ENCODE data around the gene DRC7. TPM values are rescaled to one million over a fixed set of nuclear protein-coding genes. Genes with fewer than 3 reads are reported as not detected.

DRC7 gene
- total RNA-seq, 2 donors from 2014 or later = not detected

GRCh38 chr16:57689762-57690558 is 4.6 kb upstream of the DRC7 start:
- Histone ChIP-seq H3K36me3 (no peaks in the 10 kb centered on the region), H3K27me3 (no peaks in the 10 kb centered on the region), H3K9me3 (no peaks in the 10 kb centered on the region), H3K9ac (ENCODE audit: low read depth in 2 of 2, low read length in 2 of 2) (no peak overlapping the region), H3K27ac (no peak overlapping the region), H3K4me3 (no peak overlapping the region), H3K4me1 (no peaks in the 10 kb centered on the region)
- no peak for DNase-seq
- no peak for TF ChIP-seq CTCF (IDR thresholded peaks at IDR 0.05)
- intact Hi-C loops (cut with DNase I) = no loop called here

GRCh38 chr16:57690782-57691471 is 3.7 kb upstream of the DRC7 start:
- Histone ChIP-seq H3K36me3 (no peaks in the 10 kb centered on the region), H3K9me3 (no peaks in the 10 kb centered on the region), H3K4me3 (no peak overlapping the region), H3K27me3 (no peaks in the 10 kb centered on the region), H3K27ac (no peak overlapping the region), H3K4me1 (no peaks in the 10 kb centered on the region), H3K9ac (ENCODE audit: low read depth in 2 of 2, low read length in 2 of 2) (no peak overlapping the region)
- intact Hi-C loops (cut with DNase I) = no loop called here
- no peak for DNase-seq
- no peak for TF ChIP-seq CTCF (IDR thresholded peaks at IDR 0.05)

GRCh38 chr16:57692636-57693035 is 2.0 kb upstream of the DRC7 start:
- intact Hi-C loops (cut with DNase I) = no loop called here

GRCh38 chr16:57693550-57693949 is 1.1 kb upstream of the DRC7 start:
- Histone ChIP-seq H3K9ac (ENCODE audit: low read depth in 2 of 2, low read length in 2 of 2) (no peak overlapping the region), H3K27me3 (no peaks in the 10 kb centered on the region), H3K27ac (no peak overlapping the region), H3K4me1 (no peaks in the 10 kb centered on the region), H3K9me3 (no peaks in the 10 kb centered on the region), H3K36me3 (no peaks in the 10 kb centered on the region), H3K4me3 (no peak overlapping the region)
- no peak for TF ChIP-seq CTCF (IDR thresholded peaks at IDR 0.05)
- intact Hi-C loops (cut with DNase I) = no loop called here
- DNase-seq = no peak

More at GRCh38 chr16:57692636-57693035, 2.0 kb upstream of the DRC7 start:
- no peaks in the 10 kb centered on the region for H3K27me3 ChIP-seq
- no peaks in the 10 kb centered on the region for H3K36me3 ChIP-seq
- H3K9me3 ChIP-seq = no peaks in the 10 kb centered on the region
- H3K27ac ChIP-seq = no peak overlapping the region
- H3K4me1 ChIP-seq = no peaks in the 10 kb centered on the region
- no peak for TF ChIP-seq CTCF (IDR thresholded peaks at IDR 0.05)
- H3K4me3 ChIP-seq = no peak overlapping the region
- no peak overlapping the region for H3K9ac ChIP-seq (ENCODE audit: low read depth in 2 of 2, low read length in 2 of 2)
- no peak for DNase-seq

- Histone ChIP-seq H3K9ac (ENCODE audit: low read depth in 2 of 2, low read length in 2 of 2) (no peak overlapping the region), H3K4me1 (no peaks in the 10 kb centered on the region), H3K27me3 (no peaks in the 10 kb centered on the region), H3K36me3 (no peaks in the 10 kb centered on the region), H3K27ac (no peak overlapping the region), H3K4me3 (no peak overlapping the region), H3K9me3 (no peaks in the 10 kb centered on the region)
- DNase-seq = no peak
- no peak for TF ChIP-seq CTCF (IDR thresholded peaks at IDR 0.05)
- intact Hi-C loops (cut with DNase I) = no loop called here
These were observed 328 bp upstream of the DRC7 start for GRCh38 chr16:57694231-57694724.
